ENCODE measurements around the gene ZNF428.

ZNF428 gene

GRCh38 chr19:43578787-43579186 lies 40.6 kb downstream of the ZNF428 start:
- Mint-ChIP-seq H3K4me1 (ENCODE audit: low read depth) (peaks cover 31% of the 10 kb centered on the region), H3K27me3 (no peaks in the 10 kb centered on the region), H3K9me3 (no peaks in the 10 kb centered on the region), H3K36me3 (ENCODE audit: low read depth) (peaks cover 8% of the 10 kb centered on the region), H3K4me3 (peak overlapping the region; percentile 83), H3K27ac (no peak overlapping the region)
- no peak for DNase-seq

GRCh38 chr19:43575955-43576878 lies 43.2 kb downstream of the ZNF428 start:
- peaks cover 28% of the 10 kb centered on the region for H3K36me3 Mint-ChIP-seq (ENCODE audit: low read depth)
- H3K27me3 Mint-ChIP-seq = no peaks in the 10 kb centered on the region
- no peak for DNase-seq
- no peaks in the 10 kb centered on the region for H3K9me3 Mint-ChIP-seq
- peak overlapping the region; percentile 78 for H3K27ac Mint-ChIP-seq
- peak overlapping the region; percentile 96 for H3K4me3 Mint-ChIP-seq
- H3K4me1 Mint-ChIP-seq (ENCODE audit: low read depth) = peaks cover 48% of the 10 kb centered on the region

GRCh38 chr19:43575156-43575950 lies 44.1 kb downstream of the ZNF428 start, which contains the start of the genes PINLYP and XRCC1:
PINLYP (plus strand) TSS chr19:43575801; CDS start chr19:43577192, 1,391 bp downstream.
XRCC1 (minus strand) TSS chr19:43575527; CDS start chr19:43575458, 69 bp downstream.
- Mint-ChIP-seq H3K27me3 (no peaks in the 10 kb centered on the region), H3K4me1 (ENCODE audit: low read depth) (peaks cover 55% of the 10 kb centered on the region), H3K27ac (peak within 1 kb of the TSS; percentile 96), H3K36me3 (ENCODE audit: low read depth) (peaks cover 35% of the 10 kb centered on the region), H3K9me3 (no peaks in the 10 kb centered on the region), H3K4me3 (peak within 1 kb of the TSS; percentile 96)
- peak; percentile 94 for DNase-seq

GRCh38 chr19:43574424-43575155 lies 44.8 kb downstream of the ZNF428 start:
- Mint-ChIP-seq H3K9me3 (no peaks in the 10 kb centered on the region), H3K27ac (peak overlapping the region; percentile 96), H3K36me3 (ENCODE audit: low read depth) (peaks cover 42% of the 10 kb centered on the region), H3K4me3 (peak overlapping the region; percentile 96), H3K4me1 (ENCODE audit: low read depth) (peaks cover 55% of the 10 kb centered on the region), H3K27me3 (no peaks in the 10 kb centered on the region)
- no peak for DNase-seq

GRCh38 chr19:43572171-43572588 lies 47.2 kb downstream of the ZNF428 start:
- peaks cover 51% of the 10 kb centered on the region for H3K4me1 Mint-ChIP-seq (ENCODE audit: low read depth)
- no peaks in the 10 kb centered on the region for H3K9me3 Mint-ChIP-seq
- H3K27ac Mint-ChIP-seq = peak overlapping the region; percentile 32
- DNase-seq = no peak
- H3K4me3 Mint-ChIP-seq = no peak overlapping the region
- H3K36me3 Mint-ChIP-seq (ENCODE audit: low read depth) = peaks cover 45% of the 10 kb centered on the region
- H3K27me3 Mint-ChIP-seq = no peaks in the 10 kb centered on the region

- peaks cover 46% of the 10 kb centered on the region for H3K36me3 Mint-ChIP-seq (ENCODE audit: low read depth)
- H3K27me3 Mint-ChIP-seq = no peaks in the 10 kb centered on the region
- peaks cover 47% of the 10 kb centered on the region for H3K4me1 Mint-ChIP-seq (ENCODE audit: low read depth)
- H3K4me3 Mint-ChIP-seq = no peak overlapping the region
- no peak for DNase-seq
- H3K9me3 Mint-ChIP-seq = no peaks in the 10 kb centered on the region
- peak overlapping the region; percentile 76 for H3K27ac Mint-ChIP-seq
Observed at GRCh38 chr19:43570174-43570791, 49.1 kb downstream of the ZNF428 start.

- H3K27ac Mint-ChIP-seq = peak overlapping the region; percentile 39
Observed at GRCh38 chr19:43569657-43570056, 49.8 kb downstream of the ZNF428 start.

GRCh38 chr19:43564800-43565199 lies 54.6 kb downstream of the ZNF428 start:
- H3K36me3 Mint-ChIP-seq (ENCODE audit: low read depth) = peaks cover 47% of the 10 kb centered on the region
- no peaks in the 10 kb centered on the region for H3K9me3 Mint-ChIP-seq
- H3K27ac Mint-ChIP-seq = no peak overlapping the region
- H3K4me3 Mint-ChIP-seq = no peak overlapping the region
- DNase-seq = no peak
- H3K4me1 Mint-ChIP-seq (ENCODE audit: low read depth) = peaks cover 56% of the 10 kb centered on the region
- H3K27me3 Mint-ChIP-seq = no peaks in the 10 kb centered on the region

More at GRCh38 chr19:43569657-43570056, 49.8 kb downstream of the ZNF428 start:
- Mint-ChIP-seq H3K4me1 (ENCODE audit: low read depth) (peaks cover 47% of the 10 kb centered on the region), H3K27me3 (no peaks in the 10 kb centered on the region), H3K9me3 (no peaks in the 10 kb centered on the region), H3K36me3 (ENCODE audit: low read depth) (peaks cover 40% of the 10 kb centered on the region), H3K4me3 (no peak overlapping the region)
- no peak for DNase-seq

- H3K4me1 Mint-ChIP-seq (ENCODE audit: low read depth) = peaks cover 53% of the 10 kb centered on the region
- H3K36me3 Mint-ChIP-seq (ENCODE audit: low read depth) = peaks cover 49% of the 10 kb centered on the region
- H3K4me3 Mint-ChIP-seq = no peak overlapping the region
- H3K27ac Mint-ChIP-seq = peak overlapping the region; percentile 95
- no peaks in the 10 kb centered on the region for H3K27me3 Mint-ChIP-seq
- DNase-seq = no peak
- H3K9me3 Mint-ChIP-seq = no peaks in the 10 kb centered on the region
Observed at GRCh38 chr19:43563816-43564457, 55.5 kb downstream of the ZNF428 start.

GRCh38 chr19:43562698-43563241 lies 56.7 kb downstream of the ZNF428 start:
- Mint-ChIP-seq H3K27ac (peak overlapping the region; percentile 95), H3K9me3 (no peaks in the 10 kb centered on the region), H3K4me1 (ENCODE audit: low read depth) (peaks cover 57% of the 10 kb centered on the region), H3K27me3 (no peaks in the 10 kb centered on the region), H3K4me3 (peak overlapping the region; percentile 55), H3K36me3 (ENCODE audit: low read depth) (peaks cover 56% of the 10 kb centered on the region)
- DNase-seq = peak; percentile 79

- no peak for DNase-seq
- Mint-ChIP-seq H3K4me3 (peak overlapping the region; percentile 55), H3K27me3 (no peaks in the 10 kb centered on the region), H3K27ac (peak overlapping the region; percentile 95), H3K4me1 (ENCODE audit: low read depth) (peaks cover 60% of the 10 kb centered on the region), H3K36me3 (ENCODE audit: low read depth) (peaks cover 58% of the 10 kb centered on the region), H3K9me3 (no peaks in the 10 kb centered on the region)
Observed at GRCh38 chr19:43562226-43562697, 57.2 kb downstream of the ZNF428 start.

- no peak overlapping the region for H3K4me3 Mint-ChIP-seq
- peaks cover 56% of the 10 kb centered on the region for H3K36me3 Mint-ChIP-seq (ENCODE audit: low read depth)
- H3K9me3 Mint-ChIP-seq = no peaks in the 10 kb centered on the region
- peak overlapping the region; percentile 95 for H3K27ac Mint-ChIP-seq
- no peak for DNase-seq
- peaks cover 58% of the 10 kb centered on the region for H3K4me1 Mint-ChIP-seq (ENCODE audit: low read depth)
- no peaks in the 10 kb centered on the region for H3K27me3 Mint-ChIP-seq
Observed at GRCh38 chr19:43561139-43561970, 58.1 kb downstream of the ZNF428 start.
